HL-60 (cell line): ENCODE data around the gene ZNF213.

ENCODE experiments used
- CTCF ChIP-seq: IDR thresholded peaks from one replicate; pipeline ENCODE4 v1.5.1; 2011; ENCODE audit warnings: low read length, control low read depth, inconsistent platforms; ENCODE audit not compliant: insufficient read depth
- GABPA ChIP-seq: IDR thresholded peaks from 2 replicates; pipeline ENCODE4 v1.6.1; 2012; ENCODE audit warnings: low read depth
- POLR2AphosphoS5 ChIP-seq: IDR thresholded peaks from 2 replicates; pipeline ENCODE4 v1.6.1; 2012; ENCODE audit warnings: low read depth
- REST ChIP-seq: IDR thresholded peaks from 2 replicates; pipeline ENCODE4 v1.6.1; 2012; ENCODE audit warnings: low read depth; ENCODE audit not compliant: insufficient replicate concordance

- TF ChIP-seq CTCF: no peak
- TF ChIP-seq POLR2AphosphoS5: no peak
- TF ChIP-seq REST: no peak
- no peak for TF ChIP-seq GABPA
Observed at GRCh38 chr16:3120435-3120834, 14.4 kb upstream of the ZNF213 start.
